HEK293 (cell line): Measurements from ENCODE around the gene SLC25A6.

Experiments used
- CTCF ChIP-seq: fragments of 450-650 bp; formaldehyde crosslinking; IDR thresholded peaks from 2 replicates; pipeline ENCODE4 v1.5.1; 2016; ENCODE audit warnings: missing biosample characterization, missing genetic modification characterization
- HOXA7 ChIP-seq: sonication (generic); formaldehyde crosslinking; IDR thresholded peaks from 2 replicates; pipeline ENCODE4 v1.8.1; 2022; ENCODE audit warnings: missing genetic modification reagents, borderline replicate concordance
- TRIM28 ChIP-seq: IDR thresholded peaks from 2 replicates; pipeline ENCODE4 v1.6.1; 2011; ENCODE audit warnings: low read length, control low read depth, borderline replicate concordance
- ZBTB11 ChIP-seq: fragments of 450-650 bp; formaldehyde crosslinking; conservative IDR thresholded peaks from 2 replicates; pipeline ENCODE4 v1.5.1; 2016; ENCODE audit warnings: low read depth, missing biosample characterization, missing genetic modification characterization
- ZBTB6 ChIP-seq: fragments of 450-650 bp; formaldehyde crosslinking; IDR thresholded peaks from 2 replicates; pipeline ENCODE4 v1.5.1; 2017; ENCODE audit warnings: missing biosample characterization, missing genetic modification characterization
- ZFP41 ChIP-seq: fragments of 450-650 bp; formaldehyde crosslinking; IDR thresholded peaks from 2 replicates; pipeline ENCODE4 v1.5.1; 2016; ENCODE audit warnings: missing biosample characterization, missing genetic modification characterization, borderline replicate concordance
- ZNF324 ChIP-seq: fragments of 450-650 bp; formaldehyde crosslinking; IDR thresholded peaks from 2 replicates; pipeline ENCODE4 v1.5.1; 2016; ENCODE audit warnings: missing biosample characterization, missing genetic modification characterization
- ZNF501 ChIP-seq: fragments of 450-650 bp; formaldehyde crosslinking; IDR thresholded peaks from 2 replicates; pipeline ENCODE4 v1.5.1; 2016; ENCODE audit warnings: missing biosample characterization, missing genetic modification characterization
- ZNF558 ChIP-seq: fragments of 450-650 bp; formaldehyde crosslinking; IDR thresholded peaks from 2 replicates; pipeline ENCODE4 v1.5.1; 2016; ENCODE audit warnings: missing biosample characterization, missing genetic modification characterization
- ZNF704 ChIP-seq: fragments of 450-650 bp; formaldehyde crosslinking; IDR thresholded peaks from 2 replicates; pipeline ENCODE4 v1.5.1; 2016; ENCODE audit warnings: missing biosample characterization, missing genetic modification characterization
- ZNF792 ChIP-seq: fragments of 450-650 bp; formaldehyde crosslinking; IDR thresholded peaks from 2 replicates; pipeline ENCODE4 v1.5.1; 2016; ENCODE audit warnings: missing biosample characterization, missing genetic modification characterization
- TF ChIP-seq, protein P1 (sequence below): fragments of 450-650 bp; formaldehyde crosslinking; IDR thresholded peaks from 2 replicates; pipeline ENCODE4 v1.5.1; 2016; ENCODE audit warnings: missing biosample characterization, missing genetic modification characterization
- TF ChIP-seq, protein P2 (sequence below): fragments of 450-650 bp; formaldehyde crosslinking; IDR thresholded peaks from 2 replicates; pipeline ENCODE4 v1.5.1; 2016; ENCODE audit warnings: missing biosample characterization, missing genetic modification characterization

DNA sequence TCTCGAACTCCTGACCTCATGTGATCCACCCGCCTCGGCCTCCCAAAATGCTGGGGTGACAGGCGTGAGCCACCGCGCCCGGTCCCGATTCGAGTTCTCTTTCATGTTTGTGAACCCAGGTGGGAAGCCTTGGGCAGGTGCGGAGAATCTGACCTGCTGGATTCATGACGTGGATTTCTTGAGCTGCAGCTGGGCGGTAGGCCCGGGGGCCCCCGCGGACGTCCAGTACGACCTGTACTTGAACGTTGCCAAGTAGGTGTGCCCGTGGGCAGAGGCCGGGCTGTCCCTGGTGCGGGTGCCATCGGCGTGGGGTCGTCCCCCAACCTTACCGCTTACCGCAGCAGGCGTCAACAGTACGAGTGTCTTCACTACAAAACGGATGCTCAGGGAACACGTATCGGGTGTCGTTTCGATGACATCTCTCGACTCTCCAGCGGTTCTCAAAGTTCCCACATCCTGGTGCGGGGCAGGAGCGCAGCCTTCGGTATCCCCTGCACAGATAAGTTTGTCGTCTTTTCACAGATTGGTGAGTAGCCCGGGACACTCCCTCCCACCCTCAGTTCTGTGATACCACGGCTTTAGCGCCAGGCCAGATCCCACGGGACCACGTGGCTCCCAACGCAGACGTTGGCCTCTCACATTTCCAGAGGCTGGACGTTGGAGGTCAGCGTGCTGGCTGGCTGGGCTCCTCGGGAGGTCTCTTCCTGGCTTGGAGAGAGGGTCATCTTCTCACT lies 39.8 kb downstream of the SLC25A6 start:
- TF ChIP-seq, protein P1, sequence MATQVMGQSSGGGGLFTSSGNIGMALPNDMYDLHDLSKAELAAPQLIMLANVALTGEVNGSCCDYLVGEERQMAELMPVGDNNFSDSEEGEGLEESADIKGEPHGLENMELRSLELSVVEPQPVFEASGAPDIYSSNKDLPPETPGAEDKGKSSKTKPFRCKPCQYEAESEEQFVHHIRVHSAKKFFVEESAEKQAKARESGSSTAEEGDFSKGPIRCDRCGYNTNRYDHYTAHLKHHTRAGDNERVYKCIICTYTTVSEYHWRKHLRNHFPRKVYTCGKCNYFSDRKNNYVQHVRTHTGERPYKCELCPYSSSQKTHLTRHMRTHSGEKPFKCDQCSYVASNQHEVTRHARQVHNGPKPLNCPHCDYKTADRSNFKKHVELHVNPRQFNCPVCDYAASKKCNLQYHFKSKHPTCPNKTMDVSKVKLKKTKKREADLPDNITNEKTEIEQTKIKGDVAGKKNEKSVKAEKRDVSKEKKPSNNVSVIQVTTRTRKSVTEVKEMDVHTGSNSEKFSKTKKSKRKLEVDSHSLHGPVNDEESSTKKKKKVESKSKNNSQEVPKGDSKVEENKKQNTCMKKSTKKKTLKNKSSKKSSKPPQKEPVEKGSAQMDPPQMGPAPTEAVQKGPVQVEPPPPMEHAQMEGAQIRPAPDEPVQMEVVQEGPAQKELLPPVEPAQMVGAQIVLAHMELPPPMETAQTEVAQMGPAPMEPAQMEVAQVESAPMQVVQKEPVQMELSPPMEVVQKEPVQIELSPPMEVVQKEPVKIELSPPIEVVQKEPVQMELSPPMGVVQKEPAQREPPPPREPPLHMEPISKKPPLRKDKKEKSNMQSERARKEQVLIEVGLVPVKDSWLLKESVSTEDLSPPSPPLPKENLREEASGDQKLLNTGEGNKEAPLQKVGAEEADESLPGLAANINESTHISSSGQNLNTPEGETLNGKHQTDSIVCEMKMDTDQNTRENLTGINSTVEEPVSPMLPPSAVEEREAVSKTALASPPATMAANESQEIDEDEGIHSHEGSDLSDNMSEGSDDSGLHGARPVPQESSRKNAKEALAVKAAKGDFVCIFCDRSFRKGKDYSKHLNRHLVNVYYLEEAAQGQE (tag by site-specific recombination) = no peak
- no peak for TF ChIP-seq CTCF (tag by site-specific recombination)
- TF ChIP-seq ZNF501 = no peak
- no peak for TF ChIP-seq ZFP41 (tag by site-specific recombination)
- TF ChIP-seq ZBTB6 (tag by site-specific recombination) = no peak
- no peak for TF ChIP-seq ZNF792
- TF ChIP-seq HOXA7 = no peak
- TF ChIP-seq, protein P2, sequence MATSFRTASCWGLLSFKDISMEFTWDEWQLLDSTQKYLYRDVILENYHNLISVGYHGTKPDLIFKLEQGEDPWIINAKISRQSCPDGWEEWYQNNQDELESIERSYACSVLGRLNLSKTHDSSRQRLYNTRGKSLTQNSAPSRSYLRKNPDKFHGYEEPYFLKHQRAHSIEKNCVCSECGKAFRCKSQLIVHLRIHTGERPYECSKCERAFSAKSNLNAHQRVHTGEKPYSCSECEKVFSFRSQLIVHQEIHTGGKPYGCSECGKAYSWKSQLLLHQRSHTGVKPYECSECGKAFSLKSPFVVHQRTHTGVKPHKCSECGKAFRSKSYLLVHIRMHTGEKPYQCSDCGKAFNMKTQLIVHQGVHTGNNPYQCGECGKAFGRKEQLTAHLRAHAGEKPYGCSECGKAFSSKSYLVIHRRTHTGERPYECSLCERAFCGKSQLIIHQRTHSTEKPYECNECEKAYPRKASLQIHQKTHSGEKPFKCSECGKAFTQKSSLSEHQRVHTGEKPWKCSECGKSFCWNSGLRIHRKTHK (tag by site-specific recombination) = no peak
- TF ChIP-seq ZBTB11 = no peak
- no peak for TF ChIP-seq ZNF558 (tag by site-specific recombination)
- no peak for TF ChIP-seq TRIM28
- no peak for TF ChIP-seq ZNF704 (tag by site-specific recombination)
- no peak for TF ChIP-seq ZNF324 (tag by site-specific recombination)
